ENCODE data around the gene OSTF1.
A peak's percentile ranks its signal among the peaks of the same experiment; 100 is the strongest.

OSTF1 gene

GRCh38 chr9:75087824-75088645, at the start of gene OSTF1, which contains the start of gene NMRK1:
OSTF1 (plus strand) TSS chr9:75088514; CDS start chr9:75088693, 179 bp downstream.
NMRK1 (minus strand) TSS chr9:75088155; CDS start chr9:75083115, 5,040 bp downstream.
- peak within 1 kb of the TSS; percentile 87 for H3K4me3 ChIP-seq (ENCODE audit: low read depth, low read length)
- peak; percentile 75 for DNase-seq (ENCODE audit: low read depth)
- TF ChIP-seq CTCF (IDR thresholded peaks at IDR 0.05; ENCODE audit: low read depth, low read length, missing control alignments): no peak

- no peak for TF ChIP-seq CTCF (IDR thresholded peaks at IDR 0.05; ENCODE audit: low read depth, low read length, missing control alignments)
- DNase-seq (ENCODE audit: low read depth): no peak
Observed at GRCh38 chr9:75039009-75039408, 49.3 kb upstream of the OSTF1 start.

GRCh38 chr9:75039801-75040200, 48.5 kb upstream of the OSTF1 start:
- no peak overlapping the region for H3K4me3 ChIP-seq (ENCODE audit: low read depth, low read length)
- TF ChIP-seq CTCF (IDR thresholded peaks at IDR 0.05; ENCODE audit: low read depth, low read length, missing control alignments): no peak
- DNase-seq (ENCODE audit: low read depth): no peak

More at GRCh38 chr9:75039009-75039408, 49.3 kb upstream of the OSTF1 start:
- H3K4me3 ChIP-seq (ENCODE audit: low read depth, low read length): no peak overlapping the region

GRCh38 chr9:75041041-75041440, 47.3 kb upstream of the OSTF1 start:
- DNase-seq (ENCODE audit: low read depth): no peak
- no peak overlapping the region for H3K4me3 ChIP-seq (ENCODE audit: low read depth, low read length)
- TF ChIP-seq CTCF (IDR thresholded peaks at IDR 0.05; ENCODE audit: low read depth, low read length, missing control alignments): no peak

- DNase-seq (ENCODE audit: low read depth): no peak
- H3K4me3 ChIP-seq (ENCODE audit: low read depth, low read length): no peak overlapping the region
- TF ChIP-seq CTCF (IDR thresholded peaks at IDR 0.05; ENCODE audit: low read depth, low read length, missing control alignments): no peak
Observed at GRCh38 chr9:75046725-75047345, 41.5 kb upstream of the OSTF1 start.

GRCh38 chr9:75047506-75047905, 40.8 kb upstream of the OSTF1 start:
- no peak overlapping the region for H3K4me3 ChIP-seq (ENCODE audit: low read depth, low read length)
- no peak for DNase-seq (ENCODE audit: low read depth)
- TF ChIP-seq CTCF (IDR thresholded peaks at IDR 0.05; ENCODE audit: low read depth, low read length, missing control alignments): no peak
